Lung (tissue), 12 donors: ENCODE results near the gene C9orf78. TPM values are rescaled to one million over a fixed set of nuclear protein-coding genes. Genes with fewer than 3 reads are reported as not detected.

Experiments
- ATAC-seq: fragments of 200-7000 bp; cut with Tn5 transposase; one replicate; pipeline ENCODE4 v1.9.1; 2020; ENCODE audit warnings: moderate number of reproducible peaks; ENCODE audit not compliant: insufficient read depth, low FRiP score
- DNase-seq, 3 donors: peaks; one replicate each; pipeline ENCODE4 v3.0.0-alpha.2; 2013 to 2017
- H3K27ac ChIP-seq, 2 donors: one replicate each; pipeline ENCODE4 v1.5.1; 2013; ENCODE audit warnings: mild to moderate bottlenecking in 2 of 2, moderate library complexity in 2 of 2, control low read depth in 1 of 2, inconsistent platforms in 1 of 2, low read depth in 1 of 2, low read length in 1 of 2
- H3K27me3 ChIP-seq, 3 donors: one replicate each; pipeline ENCODE4 v1.5.1; 2013; ENCODE audit warnings: low read length in 2 of 3; ENCODE audit not compliant: control insufficient read depth in 3 of 3, insufficient read depth in 3 of 3
- H3K36me3 ChIP-seq, 4 donors: one replicate each; pipeline ENCODE4 v1.5.1; 2013; ENCODE audit warnings: low read length in 4 of 4, mild to moderate bottlenecking in 1 of 4, moderate library complexity in 1 of 4; ENCODE audit not compliant: control insufficient read depth in 4 of 4, insufficient read depth in 4 of 4
- H3K4me1 ChIP-seq, 5 donors: one replicate each; pipeline ENCODE4 v1.5.1; 2013; ENCODE audit warnings: low read length in 5 of 5, mild to moderate bottlenecking in 2 of 5, moderate library complexity in 1 of 5; ENCODE audit not compliant: control insufficient read depth in 5 of 5, insufficient read depth in 5 of 5
- H3K4me3 ChIP-seq: one replicate; pipeline ENCODE4 v1.5.1; 2013; ENCODE audit warnings: mild to moderate bottlenecking, control low read depth, moderate library complexity
- H3K9ac ChIP-seq, 2 donors: one replicate each; pipeline ENCODE4 v1.5.1; 2013; ENCODE audit warnings: low read length in 2 of 2, control low read depth in 1 of 2; ENCODE audit not compliant: insufficient read depth in 1 of 2
- H3K9me3 ChIP-seq, 4 donors: one replicate each; pipeline ENCODE4 v1.5.1; 2013; ENCODE audit warnings: low read length in 3 of 4, mild to moderate bottlenecking in 1 of 4, moderate library complexity in 1 of 4; ENCODE audit not compliant: control insufficient read depth in 4 of 4, insufficient read depth in 3 of 4
- CTCF ChIP-seq: IDR thresholded peaks from 2 replicates; pipeline ENCODE4 v1.5.1; 2012; ENCODE audit warnings: mild to moderate bottlenecking; ENCODE audit errors: control extremely low read depth, extremely low read depth
- WGBS, 2 donors: extraction: QIAGEN DNeasy Blood & Tissue Kit; methylation state at CpG; one replicate each; pipeline ENCODE4 v1.1.7; 2013; 5-methylcytosine and 5-hydroxymethylcytosine counted together
- polyA plus RNA-seq, 2 donors: library from polyadenylated mRNA; stranded (reverse); fragments of 200-250 nt; gene quantifications; one replicate each; pipeline ENCODE4 v1.2.1, GENCODE V29; 2013
- total RNA-seq, 2 donors: library from RNA; depleted of rRNA in 1 of 2; stranded (reverse); fragments of >200 nt in 1 of 2; gene quantifications; one replicate each; pipeline ENCODE4 v1.2.1, GENCODE V29; 2014 to 2021
- donor health status: control.
- donor health status: control.
- donor health status: Bipolar disorder and iron deficiency.
- donor health status: healthy.
- donor health status: DM: yes; HTN: yes; CAD: no.

C9orf78 gene
- total and polyA plus RNA-seq, 4 donors: 28.3 to 57.9 (median 35.7) TPM

GRCh38 chr9:129865668-129866320 lies 30.7 kb upstream of the C9orf78 start:
- Histone ChIP-seq H3K27ac (no peak overlapping the region), H3K9me3 (no peaks in the 10 kb centered on the region), H3K4me3 (no peak overlapping the region), H3K36me3 (peaks cover 7 to 58% (median 13%) of the 10 kb centered on the region in 4 donors), H3K9ac (no peak overlapping the region), H3K4me1 (no peaks in the 10 kb centered on the region), H3K27me3 (no peaks in the 10 kb centered on the region)
- DNase-seq: no peak
- no peak for TF ChIP-seq CTCF
- ATAC-seq: no peak
- WGBS, 2 donors: 75 to 83% methylated on average over 14 of the region's 14 CpGs

GRCh38 chr9:129864991-129865647 lies 30.0 kb upstream of the C9orf78 start:
- Histone ChIP-seq H3K27me3 (no peaks in the 10 kb centered on the region), H3K27ac (no peak overlapping the region), H3K4me1 (no peaks in the 10 kb centered on the region), H3K36me3 (peaks cover 7 to 60% (median 13%) of the 10 kb centered on the region in 4 donors), H3K9me3 (no peaks in the 10 kb centered on the region), H3K4me3 (no peak overlapping the region), H3K9ac (no peak overlapping the region)
- DNase-seq (no peak), ATAC-seq (no peak)
- no peak for TF ChIP-seq CTCF
- 62 to 63% methylated on average over 11 of the region's 11 CpGs for WGBS, 2 donors

GRCh38 chr9:129863059-129863690 lies 28.1 kb upstream of the C9orf78 start:
- H3K27ac ChIP-seq: no peak overlapping the region
- 18 to 50% methylated on average over 14 of the region's 14 CpGs for WGBS, 2 donors
- no peaks in the 10 kb centered on the region for H3K9me3 ChIP-seq
- peaks cover 9 to 56% (median 21%) of the 10 kb centered on the region in 4 donors for H3K36me3 ChIP-seq
- H3K27me3 ChIP-seq: no peaks in the 10 kb centered on the region
- ATAC-seq (peak; percentile 27), DNase-seq (peak in 1 of 3 donors; percentile 11)
- H3K4me1 ChIP-seq: no peaks in the 10 kb centered on the region
- H3K4me3 ChIP-seq: peak overlapping the region; percentile 8
- no peak for TF ChIP-seq CTCF
- no peak overlapping the region for H3K9ac ChIP-seq
